Vagina (tissue), 2 donors: ENCODE results near the gene MACROD2. TPM values are rescaled to one million over a fixed set of nuclear protein-coding genes. Genes with fewer than 3 reads are reported as not detected.

Experiments used
- DNase-seq, 2 donors: peaks; one replicate each; pipeline ENCODE4 v3.0.0-alpha.2; 2017; ENCODE audit errors: extremely low spot score in 2 of 2
- H3K27ac ChIP-seq: fragments of 200-600 bp; sonication (generic); one replicate; pipeline ENCODE4 v1.5.1; 2019
- H3K27me3 ChIP-seq: fragments of 200-600 bp; sonication (generic); one replicate; pipeline ENCODE4 v1.5.1; 2019
- H3K36me3 ChIP-seq, 2 donors: fragments of 200-600 bp; sonication (generic); one replicate each; pipeline ENCODE4 v1.5.1; 2017 to 2019
- H3K4me1 ChIP-seq: fragments of 200-600 bp; sonication (generic); one replicate; pipeline ENCODE4 v1.5.1; 2019
- H3K4me3 ChIP-seq, 2 donors: fragments of 200-600 bp; sonication (generic); 1 replicate in 1 of 2; 2 replicates in 1 of 2; pipeline ENCODE4 v1.5.1; 2016 to 2019
- H3K9me3 ChIP-seq: fragments of 200-600 bp; sonication (generic); one replicate; pipeline ENCODE4 v1.5.1; 2019
- CTCF ChIP-seq, 3 experiments: fragments of 450-650 bp in 2 of 3; fragments of 200-600 bp in 1 of 3; sonication (generic) in 1 of 3; IDR thresholded peaks; one replicate each; pipeline ENCODE4 v1.5.1; 2017 to 2019; ENCODE audit warnings: antibody characterized with exemption in 3 of 3, mild to moderate bottlenecking in 2 of 3, moderate library complexity in 2 of 3
- POLR2A ChIP-seq, 2 donors: fragments of 450-650 bp; IDR thresholded peaks; one replicate each; pipeline ENCODE4 v1.6.1; 2017; ENCODE audit warnings: antibody characterized with exemption in 2 of 2, mild to moderate bottlenecking in 2 of 2, moderate library complexity in 2 of 2
- POLR2AphosphoS5 ChIP-seq, 2 donors: sonication (generic); formaldehyde crosslinking; IDR thresholded peaks; one replicate each; pipeline ENCODE4 v1.9.0; 2017; ENCODE audit warnings: antibody characterized with exemption in 2 of 2, mild to moderate bottlenecking in 2 of 2, low read depth in 1 of 2; ENCODE audit not compliant: insufficient read depth in 1 of 2
- intact Hi-C: fragments of 100-400 bp; cut with DNase I; formaldehyde crosslinking; loops from one replicate; pipeline ENCODE4 v1.15.1; 2023
- total RNA-seq: library from RNA; depleted of rRNA; stranded (reverse); fragments of >200 nt; gene quantifications from one replicate; pipeline ENCODE4 v1.2.3, GENCODE V29; 2016

The MACROD2 gene
- total RNA-seq, 1 donor from 2014 or later: 12.5 TPM

GRCh38 chr20:15445056-15445840 is 1449.9 kb downstream of the MACROD2 start:
- Histone ChIP-seq H3K4me3 (no peak overlapping the region), H3K36me3 (no peaks in the 10 kb centered on the region), H3K27ac (no peak overlapping the region), H3K9me3 (no peaks in the 10 kb centered on the region), H3K27me3 (no peaks in the 10 kb centered on the region), H3K4me1 (peaks cover 12% of the 10 kb centered on the region)
- intact Hi-C loops: loop anchor here (10.0 kb wide), 1 partner anchor 320 kb away; no protein-coding TSS in a partner anchor
- TF ChIP-seq POLR2AphosphoS5 (IDR thresholded peaks at IDR 0.05; ENCODE audit: insufficient read depth in 1 of 2, low read depth in 1 of 2) (no peak), POLR2A (IDR thresholded peaks at IDR 0.05) (no peak), CTCF (IDR thresholded peaks at IDR 0.05) (no peak)
- DNase-seq: no peak

- Histone ChIP-seq H3K36me3 (no peaks in the 10 kb centered on the region), H3K4me3 (no peak overlapping the region), H3K9me3 (no peaks in the 10 kb centered on the region), H3K27ac (no peak overlapping the region), H3K27me3 (no peaks in the 10 kb centered on the region), H3K4me1 (peaks cover 12% of the 10 kb centered on the region)
- intact Hi-C loops: loop anchor here (10.0 kb wide), 1 partner anchor 318 kb away; no protein-coding TSS in a partner anchor
- TF ChIP-seq POLR2A (IDR thresholded peaks at IDR 0.05) (no peak), CTCF (IDR thresholded peaks at IDR 0.05) (no peak), POLR2AphosphoS5 (IDR thresholded peaks at IDR 0.05; ENCODE audit: insufficient read depth in 1 of 2, low read depth in 1 of 2) (peak in 1 of 2 donors; percentile 47)
- no peak for DNase-seq
These were observed 1451.1 kb downstream of the MACROD2 start for GRCh38 chr20:15446373-15446772.

GRCh38 chr20:15447549-15447948 is 1452.2 kb downstream of the MACROD2 start:
- no peak overlapping the region for H3K27ac ChIP-seq
- no peak for DNase-seq
- no peak overlapping the region for H3K4me3 ChIP-seq
- peaks cover 12% of the 10 kb centered on the region for H3K4me1 ChIP-seq
- TF ChIP-seq POLR2AphosphoS5 (IDR thresholded peaks at IDR 0.05; ENCODE audit: insufficient read depth in 1 of 2, low read depth in 1 of 2) (no peak), POLR2A (IDR thresholded peaks at IDR 0.05) (no peak), CTCF (IDR thresholded peaks at IDR 0.05) (no peak)
- no peaks in the 10 kb centered on the region for H3K27me3 ChIP-seq
- no peaks in the 10 kb centered on the region for H3K36me3 ChIP-seq
- intact Hi-C loops: loop anchor here (10.0 kb wide), 1 partner anchor 317 kb away; no protein-coding TSS in a partner anchor
- no peaks in the 10 kb centered on the region for H3K9me3 ChIP-seq

- no peak for DNase-seq
- no peak overlapping the region for H3K27ac ChIP-seq
- no peaks in the 10 kb centered on the region for H3K36me3 ChIP-seq
- no peaks in the 10 kb centered on the region for H3K27me3 ChIP-seq
- no peak for TF ChIP-seq CTCF (IDR thresholded peaks at IDR 0.05)
- TF ChIP-seq POLR2A (IDR thresholded peaks at IDR 0.05): no peak
- TF ChIP-seq POLR2AphosphoS5 (IDR thresholded peaks at IDR 0.05; ENCODE audit: insufficient read depth in 1 of 2, low read depth in 1 of 2): no peak
- H3K9me3 ChIP-seq: no peaks in the 10 kb centered on the region
- H3K4me1 ChIP-seq: peaks cover 12% of the 10 kb centered on the region
- H3K4me3 ChIP-seq: no peak overlapping the region
- intact Hi-C loops: loop anchor here (10.0 kb wide), 1 partner anchor 316 kb away; no protein-coding TSS in a partner anchor
These were observed 1453.7 kb downstream of the MACROD2 start for GRCh38 chr20:15449061-15449460.

- TF ChIP-seq POLR2A (IDR thresholded peaks at IDR 0.05): no peak
- TF ChIP-seq POLR2AphosphoS5 (IDR thresholded peaks at IDR 0.05; ENCODE audit: insufficient read depth in 1 of 2, low read depth in 1 of 2): no peak
- no peak for TF ChIP-seq CTCF (IDR thresholded peaks at IDR 0.05)
- Histone ChIP-seq H3K4me3 (no peak overlapping the region), H3K36me3 (no peaks in the 10 kb centered on the region), H3K9me3 (no peaks in the 10 kb centered on the region), H3K4me1 (peaks cover 5% of the 10 kb centered on the region), H3K27me3 (no peaks in the 10 kb centered on the region), H3K27ac (no peak overlapping the region)
- no peak for DNase-seq
- intact Hi-C loops: no loop called here
These were observed 1455.9 kb downstream of the MACROD2 start for GRCh38 chr20:15451241-15451640.
